Endothelial cell (in vitro differentiated cells): Measurements from ENCODE around the gene PDE6D. TPM values are rescaled to one million over a fixed set of nuclear protein-coding genes. Genes with fewer than 3 reads are reported as not detected.

Source experiments
- DNase-seq: peaks from one replicate; pipeline ENCODE4 v3.0.0; 2021; ENCODE audit warnings: low spot score
- H3K27ac Mint-ChIP-seq: one replicate; pipeline ENCODE4 v1.8.0; 2021; ENCODE audit warnings: mixed read lengths, inconsistent platforms; ENCODE audit not compliant: unreplicated experiment
- H3K27me3 Mint-ChIP-seq: one replicate; pipeline ENCODE4 v1.8.0; 2021; ENCODE audit warnings: mild to moderate bottlenecking, moderate library complexity, mixed read lengths, inconsistent platforms; ENCODE audit not compliant: unreplicated experiment
- H3K36me3 Mint-ChIP-seq: one replicate; pipeline ENCODE4 v1.8.0; 2021; ENCODE audit warnings: mild to moderate bottlenecking, low read depth, mixed read lengths, inconsistent platforms; ENCODE audit not compliant: unreplicated experiment
- H3K4me1 Mint-ChIP-seq: one replicate; pipeline ENCODE4 v1.8.0; 2021; ENCODE audit warnings: mild to moderate bottlenecking, mixed read lengths, inconsistent platforms; ENCODE audit not compliant: unreplicated experiment
- H3K4me3 Mint-ChIP-seq: one replicate; pipeline ENCODE4 v1.8.0; 2021; ENCODE audit warnings: mild to moderate bottlenecking, mixed read lengths, inconsistent platforms; ENCODE audit not compliant: unreplicated experiment
- H3K9me3 Mint-ChIP-seq: one replicate; pipeline ENCODE4 v1.8.0; 2021; ENCODE audit warnings: mixed read lengths, inconsistent platforms; ENCODE audit not compliant: unreplicated experiment
- total RNA-seq: library from RNA; stranded (reverse); fragmentation: NEBNext Ultra II Directional; extraction: Animal tissue kit (Norgen Biotek cat#: 25700); gene quantifications from one replicate; pipeline ENCODE4 v1.2.1, GENCODE V29; 2021; ENCODE audit not compliant: unreplicated experiment
- TF ChIP-seq, protein P1 (sequence below): fragments of 200-600 bp; sonication (generic); IDR thresholded peaks from one replicate; pipeline ENCODE4 v1.5.0; 2021; ENCODE audit warnings: antibody characterized with exemption; ENCODE audit not compliant: unreplicated experiment

PDE6D gene
- total RNA-seq, 1 donor from 2014 or later, result 29.3 TPM

DNA sequence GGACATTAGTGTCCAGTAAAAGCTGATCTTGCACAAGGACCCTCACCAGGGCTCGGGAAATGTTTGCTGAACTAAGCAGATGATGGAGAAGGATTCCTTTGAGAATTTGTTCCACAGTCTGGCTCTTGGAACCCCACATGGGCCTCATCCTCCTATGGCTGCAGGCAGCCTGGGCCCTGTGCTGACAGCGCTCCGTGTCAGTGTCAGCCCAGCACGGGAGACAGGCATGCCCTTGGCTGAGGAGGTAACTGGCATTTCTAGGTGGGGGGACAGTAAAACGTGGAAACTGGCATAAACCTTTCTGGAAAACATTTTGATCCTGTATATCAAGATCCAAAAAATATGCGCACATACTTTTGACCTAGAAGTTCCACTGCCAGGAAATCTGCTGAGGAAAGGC, 62.3 kb downstream of the PDE6D start:
- Mint-ChIP-seq H3K27me3 (peaks cover 12% of the 10 kb centered on the region), H3K4me1 (peaks cover 9% of the 10 kb centered on the region), H3K27ac (no peak overlapping the region), H3K4me3 (no peak overlapping the region), H3K9me3 (no peaks in the 10 kb centered on the region), H3K36me3 (peaks cover 6% of the 10 kb centered on the region)
- no peak for DNase-seq
- TF ChIP-seq, protein P1, sequence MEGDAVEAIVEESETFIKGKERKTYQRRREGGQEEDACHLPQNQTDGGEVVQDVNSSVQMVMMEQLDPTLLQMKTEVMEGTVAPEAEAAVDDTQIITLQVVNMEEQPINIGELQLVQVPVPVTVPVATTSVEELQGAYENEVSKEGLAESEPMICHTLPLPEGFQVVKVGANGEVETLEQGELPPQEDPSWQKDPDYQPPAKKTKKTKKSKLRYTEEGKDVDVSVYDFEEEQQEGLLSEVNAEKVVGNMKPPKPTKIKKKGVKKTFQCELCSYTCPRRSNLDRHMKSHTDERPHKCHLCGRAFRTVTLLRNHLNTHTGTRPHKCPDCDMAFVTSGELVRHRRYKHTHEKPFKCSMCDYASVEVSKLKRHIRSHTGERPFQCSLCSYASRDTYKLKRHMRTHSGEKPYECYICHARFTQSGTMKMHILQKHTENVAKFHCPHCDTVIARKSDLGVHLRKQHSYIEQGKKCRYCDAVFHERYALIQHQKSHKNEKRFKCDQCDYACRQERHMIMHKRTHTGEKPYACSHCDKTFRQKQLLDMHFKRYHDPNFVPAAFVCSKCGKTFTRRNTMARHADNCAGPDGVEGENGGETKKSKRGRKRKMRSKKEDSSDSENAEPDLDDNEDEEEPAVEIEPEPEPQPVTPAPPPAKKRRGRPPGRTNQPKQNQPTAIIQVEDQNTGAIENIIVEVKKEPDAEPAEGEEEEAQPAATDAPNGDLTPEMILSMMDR, result no peak

- Mint-ChIP-seq H3K4me1 (peaks cover 13% of the 10 kb centered on the region), H3K27ac (no peak overlapping the region), H3K27me3 (peaks cover 13% of the 10 kb centered on the region), H3K4me3 (no peak overlapping the region), H3K9me3 (no peaks in the 10 kb centered on the region), H3K36me3 (peaks cover 12% of the 10 kb centered on the region)
- DNase-seq, result no peak
- TF ChIP-seq, protein P1, result no peak
These were observed 63.6 kb downstream of the PDE6D start for GRCh38 chr2:231717281-231718171.

DNA sequence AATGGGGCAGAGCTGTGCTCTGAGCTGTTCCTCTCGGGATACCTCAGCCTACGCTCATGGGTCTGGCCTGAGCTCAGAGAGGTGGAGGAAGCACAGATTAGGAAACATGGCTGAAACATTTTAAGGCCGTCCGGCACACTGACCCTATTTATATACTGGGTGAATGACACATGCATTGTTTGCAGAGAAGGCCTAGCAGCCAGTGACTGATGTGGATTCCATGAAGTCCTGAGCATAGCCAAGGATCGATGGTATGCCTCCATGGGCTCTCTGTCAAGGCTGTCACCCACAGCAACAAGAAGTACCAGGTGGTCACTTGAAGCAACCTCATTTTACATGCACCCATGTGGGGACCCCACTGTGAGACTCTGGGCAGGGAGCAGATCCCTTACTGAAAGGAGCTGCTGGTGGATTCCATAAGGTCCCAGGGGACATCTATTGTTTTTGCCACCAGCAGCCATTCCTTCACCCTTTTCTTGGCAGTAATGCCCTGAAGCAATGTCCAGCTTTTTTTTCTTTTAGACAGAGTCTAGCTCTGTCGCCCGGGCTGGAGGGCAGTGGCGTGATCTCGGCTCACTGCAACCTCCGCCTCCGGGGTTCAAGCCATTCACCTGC, 64.3 kb downstream of the PDE6D start:
- no peak overlapping the region for H3K27ac Mint-ChIP-seq
- TF ChIP-seq, protein P1, result no peak
- H3K36me3 Mint-ChIP-seq, result peaks cover 17% of the 10 kb centered on the region
- H3K9me3 Mint-ChIP-seq, result no peaks in the 10 kb centered on the region
- H3K27me3 Mint-ChIP-seq, result peaks cover 15% of the 10 kb centered on the region
- DNase-seq, result no peak
- no peak overlapping the region for H3K4me3 Mint-ChIP-seq
- H3K4me1 Mint-ChIP-seq, result peaks cover 21% of the 10 kb centered on the region

DNA sequence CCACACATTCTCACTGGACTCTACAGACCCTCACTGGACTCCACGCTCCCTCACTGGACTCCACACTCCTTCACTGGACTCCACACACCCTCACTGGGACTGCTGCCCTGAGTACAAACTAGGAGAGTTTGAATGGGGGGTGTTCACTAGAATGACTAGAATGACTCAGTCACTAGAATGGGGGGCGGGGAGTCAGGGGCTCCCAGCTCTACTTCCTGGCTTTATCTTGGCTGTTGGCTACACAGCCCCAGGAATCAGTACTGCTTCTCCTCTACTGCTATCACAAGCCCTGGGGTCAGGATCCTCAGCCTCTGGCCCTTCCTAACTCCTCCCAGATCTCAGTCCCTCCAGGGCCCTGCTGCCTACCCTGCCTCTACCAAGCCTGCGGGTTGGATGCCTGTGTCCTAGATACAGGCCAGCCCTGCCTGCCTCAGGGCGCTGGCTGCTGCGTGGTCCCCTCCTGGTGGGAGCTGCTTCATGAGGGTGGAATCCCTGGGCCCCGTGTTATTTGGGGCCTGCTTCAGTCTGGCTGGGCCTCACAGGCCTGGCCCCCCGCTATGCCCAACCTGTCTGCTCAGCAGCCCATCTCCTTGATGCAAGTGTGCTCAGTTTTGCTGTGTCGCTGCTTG, 65.0 kb downstream of the PDE6D start:
- Mint-ChIP-seq H3K4me3 (peak overlapping the region; percentile 11), H3K9me3 (no peaks in the 10 kb centered on the region), H3K36me3 (peaks cover 24% of the 10 kb centered on the region), H3K27ac (peak overlapping the region; percentile 75), H3K4me1 (peaks cover 28% of the 10 kb centered on the region), H3K27me3 (peaks cover 18% of the 10 kb centered on the region)
- TF ChIP-seq, protein P1, result no peak
- no peak for DNase-seq
